ENCODE results near the gene EIF6.

Gene EIF6

GRCh38 chr20:35295674-35296073 is 11.1 kb upstream of the EIF6 start:
- no peak for DNase-seq (ENCODE audit: low read depth in 4 of 4, low spot score in 1 of 4)

- DNase-seq (ENCODE audit: low read depth in 4 of 4, low spot score in 1 of 4), result no peak
Measured at GRCh38 chr20:35295058-35295457, 10.5 kb upstream of the EIF6 start.

DNA sequence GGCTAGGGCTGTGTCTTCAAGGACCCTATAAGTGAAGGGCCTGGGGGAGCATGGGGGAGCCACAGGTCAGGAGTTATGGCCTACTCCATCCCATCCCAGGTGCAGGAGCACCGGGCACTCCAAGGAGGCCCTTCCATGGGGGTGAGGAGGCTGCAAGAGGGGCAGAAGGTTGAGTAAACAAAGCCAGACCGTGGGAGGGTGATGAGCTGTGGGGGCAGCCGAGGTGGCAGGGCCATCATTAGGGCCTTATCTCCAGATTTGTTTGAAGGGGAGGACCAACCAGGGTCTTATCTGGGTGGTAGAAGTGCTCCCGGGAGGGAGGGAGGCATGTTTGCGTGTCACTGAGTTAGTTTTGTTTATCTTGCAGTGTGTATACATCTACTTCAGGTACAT is 9.7 kb upstream of the EIF6 start:
- no peak for DNase-seq (ENCODE audit: low read depth in 4 of 4, low spot score in 1 of 4)

DNA sequence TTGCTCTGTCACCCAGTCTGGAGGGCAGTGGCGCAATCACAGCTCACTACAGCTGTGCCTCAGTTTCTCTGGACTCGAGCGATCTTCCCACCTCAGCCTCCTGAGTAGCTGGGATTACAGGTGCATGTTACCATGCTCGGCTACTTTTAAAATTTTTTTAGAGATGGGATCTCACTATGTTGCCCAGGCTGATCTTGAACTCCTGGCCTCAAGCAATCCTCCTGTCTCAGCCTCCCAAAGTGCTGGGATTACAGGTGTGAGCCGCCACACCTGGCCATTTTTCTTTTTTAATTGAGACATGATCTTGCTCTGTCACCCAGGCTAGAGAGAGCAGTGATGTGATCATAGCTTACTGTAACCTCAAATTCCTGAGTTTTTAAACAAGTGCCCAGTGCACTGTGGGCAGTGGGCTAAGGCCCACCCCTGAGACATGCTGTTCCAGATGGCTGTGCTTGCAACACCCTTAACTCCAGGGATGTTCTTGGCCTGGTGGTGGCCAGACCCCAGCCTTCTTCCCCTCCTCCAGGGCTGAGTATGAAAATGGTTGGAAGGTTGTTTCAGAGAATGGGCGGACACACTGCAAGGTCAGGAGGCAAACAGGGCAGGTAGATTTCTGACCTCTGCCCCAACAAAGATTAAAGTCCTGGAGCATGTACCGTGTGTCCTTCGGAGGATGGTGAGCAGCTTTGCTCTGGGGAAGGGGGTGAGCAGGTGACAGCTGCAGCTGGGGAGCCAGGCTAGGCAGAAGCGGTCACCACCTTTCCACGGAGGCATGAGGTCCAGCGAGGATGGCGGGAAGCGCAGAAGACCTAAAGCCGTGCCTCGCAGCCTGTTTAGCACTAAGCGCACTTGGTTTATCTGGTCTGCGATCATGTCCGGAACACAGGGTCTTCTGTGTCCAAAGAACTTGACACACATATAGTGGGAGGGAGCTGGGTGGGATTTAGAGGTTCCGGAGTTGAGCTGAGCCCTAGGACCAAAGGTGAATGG is 9.0 kb upstream of the EIF6 start:
- DNase-seq (ENCODE audit: low read depth in 4 of 4, low spot score in 1 of 4), result no peak

DNA sequence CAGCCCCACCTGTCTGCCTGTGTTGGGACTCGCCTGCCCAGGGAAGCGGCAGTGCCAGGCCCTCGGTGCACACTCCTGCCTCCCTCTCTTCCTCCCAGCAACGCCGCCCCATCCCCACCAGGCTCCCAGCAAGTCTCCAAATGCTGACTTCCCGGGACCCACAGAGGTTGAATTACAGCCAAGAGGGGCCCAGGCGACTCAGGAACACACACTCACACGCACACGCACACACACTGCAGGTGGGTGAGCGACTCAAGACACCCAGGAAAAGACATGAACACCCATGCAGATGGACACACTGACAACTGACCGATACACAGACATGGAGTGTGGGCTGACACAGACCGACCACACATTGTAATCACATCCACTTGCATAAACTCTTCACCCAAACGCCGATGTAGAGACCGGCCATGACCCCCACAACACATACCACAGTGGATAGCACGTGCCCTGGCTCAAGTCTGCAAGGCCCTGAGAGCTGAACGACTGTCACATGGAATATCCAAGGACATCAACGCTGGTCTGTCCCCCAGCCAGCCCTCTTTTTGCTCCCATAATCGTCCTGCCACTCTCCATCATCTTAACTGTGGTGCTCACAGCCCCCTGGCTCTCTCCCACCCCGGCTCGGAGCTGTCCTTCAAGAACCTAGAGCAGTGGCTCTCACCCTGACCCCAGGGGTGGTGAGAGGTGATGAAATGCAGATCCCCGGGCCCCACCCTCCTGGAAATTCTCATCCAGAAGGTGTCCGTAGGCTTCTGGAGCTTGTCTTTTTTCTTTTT is 8.1 kb upstream of the EIF6 start:
- DNase-seq (ENCODE audit: low read depth in 4 of 4, low spot score in 1 of 4), result no peak

DNA sequence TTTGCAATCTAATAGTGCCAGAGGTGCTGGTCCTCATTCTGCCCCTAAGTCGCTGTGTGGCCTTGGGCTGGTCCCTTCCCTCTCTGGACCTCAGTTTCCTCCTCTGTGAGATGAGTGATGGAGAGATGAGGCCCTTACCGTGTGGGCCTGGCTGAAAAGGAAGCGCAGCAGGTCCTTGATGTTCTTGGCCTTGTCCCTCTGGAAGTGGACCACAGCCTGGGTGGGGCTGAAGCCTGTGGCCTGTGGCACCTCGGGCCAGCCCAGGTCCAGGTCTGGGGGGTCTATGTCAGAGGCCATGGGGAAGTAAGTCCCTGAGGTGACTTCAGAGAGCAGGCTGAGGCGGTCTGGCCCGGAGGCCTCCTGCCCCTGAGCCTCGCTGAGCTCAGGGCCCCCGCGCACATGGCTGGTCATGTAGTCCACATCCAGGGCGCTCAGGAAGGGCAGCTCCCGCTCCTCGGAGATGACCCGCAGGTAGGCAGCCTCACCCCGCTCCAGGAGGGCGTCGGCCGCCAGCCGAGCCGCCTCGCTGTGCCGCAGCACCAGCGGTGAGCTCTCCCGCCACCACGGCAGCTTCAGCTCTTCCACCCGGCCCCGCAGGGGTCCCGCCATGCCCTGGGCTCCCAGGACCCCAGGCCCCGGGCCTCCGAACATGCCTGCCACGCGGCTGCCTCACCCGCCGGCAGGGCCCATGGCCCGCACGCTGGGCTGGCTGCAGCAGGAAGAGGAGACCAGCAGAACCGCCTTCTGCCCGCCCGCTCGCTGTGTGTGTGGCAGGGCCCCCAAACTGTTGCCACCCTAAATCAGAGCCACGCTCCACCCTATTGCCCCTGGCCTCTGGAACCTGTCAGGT is 7.3 kb upstream of the EIF6 start, which contains the start of gene FAM83C:
Gene FAM83C (minus strand): TSS at position 772 of the 850 bp plus-strand sequence. CDS start 121 bp downstream, at position 651.
- no peak for DNase-seq (ENCODE audit: low read depth in 4 of 4, low spot score in 1 of 4)

DNA sequence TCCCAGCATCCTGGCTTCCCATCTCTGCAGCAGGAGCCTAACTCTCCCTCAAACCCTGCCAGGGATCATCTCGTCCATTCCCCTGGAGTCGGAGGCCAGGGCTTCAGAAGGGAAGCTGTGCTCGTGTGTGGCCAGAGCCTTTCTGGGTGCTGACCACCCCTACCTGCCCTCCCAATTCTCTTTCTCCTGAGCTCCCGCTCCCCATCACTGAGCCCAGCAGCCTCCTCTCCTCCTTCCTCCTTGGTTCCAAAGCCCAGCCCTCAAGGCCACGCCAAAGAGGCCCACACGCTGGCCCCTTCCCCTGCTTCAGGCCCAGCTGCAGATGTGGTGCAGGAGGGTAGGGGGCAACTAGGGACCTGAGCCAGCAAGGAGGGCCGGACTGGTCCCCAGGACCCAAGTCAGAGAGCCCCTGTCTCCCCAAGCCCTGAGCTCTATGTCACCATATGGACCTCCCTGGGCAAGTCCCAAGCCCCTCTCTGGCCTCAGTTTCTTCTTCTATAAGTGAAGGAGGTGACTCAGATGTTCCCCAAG is 6.4 kb upstream of the EIF6 start:
- no peak for DNase-seq (ENCODE audit: low read depth in 4 of 4, low spot score in 1 of 4)

- DNase-seq (ENCODE audit: low read depth in 4 of 4, low spot score in 1 of 4), result no peak
Measured at GRCh38 chr20:35290186-35290886, 5.8 kb upstream of the EIF6 start.

GRCh38 chr20:35288325-35289060 is 3.9 kb upstream of the EIF6 start:
- DNase-seq (ENCODE audit: low read depth in 4 of 4, low spot score in 1 of 4), result no peak

GRCh38 chr20:35287509-35288324 is 3.1 kb upstream of the EIF6 start:
- DNase-seq (ENCODE audit: low read depth in 4 of 4, low spot score in 1 of 4), result no peak

GRCh38 chr20:35286899-35287508 is 2.4 kb upstream of the EIF6 start:
- no peak for DNase-seq (ENCODE audit: low read depth in 4 of 4, low spot score in 1 of 4)

GRCh38 chr20:35286077-35286898 is 1.7 kb upstream of the EIF6 start:
- no peak for DNase-seq (ENCODE audit: low read depth in 4 of 4, low spot score in 1 of 4)

DNA sequence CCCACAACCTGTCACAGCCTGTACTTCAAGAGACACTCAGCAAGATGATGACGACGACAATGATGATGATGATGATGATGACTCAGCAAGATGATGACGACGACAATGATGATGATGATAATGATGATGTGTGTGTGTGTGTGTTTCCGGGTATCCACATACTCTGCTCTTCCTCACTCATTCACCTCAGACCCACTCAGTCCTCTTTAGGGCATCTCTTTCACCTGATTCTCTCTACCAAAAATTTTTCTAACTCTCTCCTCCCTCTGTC is 1.2 kb upstream of the EIF6 start:
- DNase-seq (ENCODE audit: low read depth in 4 of 4, low spot score in 1 of 4), result no peak

DNA sequence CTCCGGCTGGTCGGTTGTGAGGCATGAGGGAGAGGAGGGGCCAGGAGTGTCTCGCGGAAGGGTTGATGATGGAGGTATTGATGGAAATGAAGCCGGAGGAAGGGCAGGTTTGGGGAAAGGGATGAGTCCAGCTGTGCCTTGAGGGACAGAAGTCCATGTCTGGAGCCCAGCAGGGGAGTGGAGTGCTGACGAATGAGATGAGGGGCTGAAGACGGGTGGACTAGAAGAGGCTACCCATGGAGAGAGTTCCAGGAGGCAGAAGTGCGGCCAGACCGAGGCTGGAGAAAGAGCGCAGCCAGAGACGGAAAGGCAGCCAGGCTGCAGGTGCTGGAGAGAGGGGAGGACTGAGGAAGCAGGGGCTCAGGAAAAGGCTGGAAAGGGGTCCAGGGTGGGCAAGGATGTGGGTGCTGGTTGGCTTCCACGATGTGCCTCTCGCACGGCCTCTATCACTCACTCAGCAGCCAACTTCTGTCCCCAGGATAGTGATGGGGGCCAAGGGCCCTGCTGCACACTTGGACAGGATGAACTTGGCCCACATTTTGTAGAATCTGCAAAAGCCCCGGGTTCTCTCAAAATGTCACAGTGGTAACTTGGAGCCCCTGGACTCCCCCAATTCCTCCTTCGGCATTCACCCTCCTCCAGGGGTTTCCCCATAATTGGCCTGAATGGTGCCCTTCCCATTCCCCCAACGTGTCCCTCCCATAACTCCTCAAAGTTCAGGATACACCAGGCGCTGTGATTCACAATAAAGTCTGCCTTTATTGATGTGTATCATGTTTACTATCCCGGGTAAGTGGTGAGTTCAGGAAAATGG is 627 bp upstream of the EIF6 start:
- DNase-seq (ENCODE audit: low read depth in 4 of 4, low spot score in 1 of 4), result no peak

- DNase-seq (ENCODE audit: low read depth in 4 of 4, low spot score in 1 of 4), result no peak
Measured at GRCh38 chr20:35283441-35284266, 918 bp downstream of the EIF6 start.

- DNase-seq (ENCODE audit: low read depth in 4 of 4, low spot score in 1 of 4), result no peak
Measured at GRCh38 chr20:35281506-35282101, 3.0 kb downstream of the EIF6 start.

Data from stimulated activated CD4-positive, alpha-beta T cell treated with anti-CD3 and anti-CD28 coated beads, Interleukin-1b, Interleukin-23, amount 100 ng/mL, for 24 hours (primary cell).